Kidney epithelial cell (primary cell): ENCODE measurements around the gene TTC19. TPM values are rescaled to one million over a fixed set of nuclear protein-coding genes. Genes with fewer than 3 reads are reported as not detected.

Experiments
- DNase-seq: peaks from one replicate; pipeline ENCODE4 v3.0.0-alpha.2; 2010; ENCODE audit warnings: low read depth
- H3K27me3 ChIP-seq: 2 replicates; pipeline ENCODE4 v1.6.0; 2011; ENCODE audit warnings: low read length; ENCODE audit not compliant: control insufficient read depth, insufficient read depth
- H3K36me3 ChIP-seq: 2 replicates; pipeline ENCODE4 v1.5.1; 2011; ENCODE audit warnings: low read length; ENCODE audit not compliant: control insufficient read depth, insufficient read depth
- H3K4me3 ChIP-seq: 2 replicates; pipeline ENCODE4 v1.5.1; 2011; ENCODE audit warnings: low read depth, mild to moderate bottlenecking, control low read depth, low read length
- CTCF ChIP-seq: IDR thresholded peaks from 2 replicates; pipeline ENCODE4 v1.5.1; 2011; ENCODE audit warnings: mild to moderate bottlenecking, moderate library complexity, low read length, control low read depth, inconsistent platforms; ENCODE audit not compliant: insufficient read depth, poor library complexity, severe bottlenecking
- total RNA-seq: library from RNA; depleted of rRNA; stranded (reverse); fragments of >200 nt; gene quantifications from 2 replicates; pipeline ENCODE4 v1.2.3, GENCODE V29; 2015

The TTC19 gene
- total RNA-seq, 1 donor from 2014 or later, result 71.2 TPM

- no peak for TF ChIP-seq CTCF
- Histone ChIP-seq H3K4me3 (no peak overlapping the region), H3K27me3 (no peaks in the 10 kb centered on the region), H3K36me3 (no peaks in the 10 kb centered on the region)
- DNase-seq, result no peak
Measured at GRCh38 chr17:16075949-16076348, 76.3 kb downstream of the TTC19 start.

Other genes starting within 250 kb of the TTC19 start
- 6.6 and 13.0 TPM in 2 replicates for gene ADORA2B, start 54.7 kb upstream of the TTC19 start, total RNA-seq
- 28.6 and 41.6 TPM in 2 replicates for gene ZSWIM7, start 120 bp upstream of the TTC19 start, total RNA-seq
- gene NCOR1, start 215.7 kb downstream of the TTC19 start, total RNA-seq, result 79.3 and 95.1 TPM in 2 replicates
- gene PIGL, start 217.4 kb downstream of the TTC19 start, total RNA-seq, result 31.8 and 53.0 TPM in 2 replicates